Measurements from ENCODE around the gene RUFY2. TPM values are rescaled to one million over a fixed set of nuclear protein-coding genes. Genes with fewer than 3 reads are reported as not detected.
A peak's percentile ranks its signal among the peaks of the same experiment; 100 is the strongest.

The RUFY2 gene
- total and polyA plus RNA-seq, 2 experiments from 2014 or later, result 10.3 to 17.3 TPM

- Histone ChIP-seq H3K27ac (ENCODE audit: low read depth) (no peak overlapping the region), H3K9me2 (ENCODE audit: insufficient read depth) (no peaks in the 10 kb centered on the region), H4K20me1 (replicated peaks; ENCODE audit: insufficient read depth) (no peaks in the 10 kb centered on the region), H3K27me3 (ENCODE audit: insufficient read depth) (no peaks in the 10 kb centered on the region), H2AFZ (peak overlapping the region; percentile 84; the same call in 1 of the 2 replicates), H3K4me1 (ENCODE audit: insufficient read depth) (no peaks in the 10 kb centered on the region), H3K36me3 (ENCODE audit: insufficient read depth) (no peaks in the 10 kb centered on the region), H3K79me2 (replicated peaks; ENCODE audit: insufficient read depth) (no peaks in the 10 kb centered on the region), H3F3A (replicated peaks; ENCODE audit: low read depth) (peaks cover 3% of the 10 kb centered on the region; the same call in 1 of the 2 replicates), H3K4me3 (no peak overlapping the region), H3K4me2 (no peak overlapping the region)
- H3K27ac Mint-ChIP-seq, result no peak overlapping the region
- no peak overlapping the region for H3K4me3 Mint-ChIP-seq
- peaks cover 8% of the 10 kb centered on the region for H3K27me3 Mint-ChIP-seq (ENCODE audit: insufficient read depth, low read depth, poor library complexity)
- peaks cover 2% of the 10 kb centered on the region; the same call in 2 of the 3 replicates for H3K4me1 Mint-ChIP-seq
- ATAC-seq, result no peak; the same call in 2 of the 3 replicates
- TF ChIP-seq EZH2 (IDR thresholded peaks at IDR 0.05; ENCODE audit: low read depth, unreplicated experiment) (no peak), STAT1 (IDR thresholded peaks at IDR 0.05; ENCODE audit: unreplicated experiment) (no peak), REST (IDR thresholded peaks at IDR 0.05; ENCODE audit: unreplicated experiment) (no peak), ZNF114 (CRISPR knock-in tag; IDR thresholded peaks at IDR 0.05) (no peak), CTCF (conservative IDR thresholded peaks at IDR 0.05; ENCODE audit: low read depth in 2 of 2) (no peak), ZNF462 (CRISPR knock-in tag; IDR thresholded peaks at IDR 0.05) (no peak), CREB1 (CRISPR knock-in tag; IDR thresholded peaks at IDR 0.05; ENCODE audit: low read depth) (no peak), ETS1 (IDR thresholded peaks at IDR 0.05) (no peak), POLR2AphosphoS5 (IDR thresholded peaks at IDR 0.05; ENCODE audit: low read depth) (no peak), ZNF331 (CRISPR knock-in tag; IDR thresholded peaks at IDR 0.05; ENCODE audit: low read depth) (no peak), NANOG (IDR thresholded peaks at IDR 0.05; ENCODE audit: borderline replicate concordance) (no peak), EZH2phosphoT487 (IDR thresholded peaks at IDR 0.05; ENCODE audit: unreplicated experiment) (no peak), JUNB (IDR thresholded peaks at IDR 0.05; ENCODE audit: unreplicated experiment) (no peak)
- no peak for DNase-seq (ENCODE audit: low spot score)
- no peaks in the 10 kb centered on the region for H3K9me3 Mint-ChIP-seq
- H3K36me3 Mint-ChIP-seq (ENCODE audit: low read depth), result no peaks in the 10 kb centered on the region
These were observed 110.0 kb downstream of the RUFY2 start for GRCh38 chr10:68296843-68297663.

All from GM23338 (cell line).